GM12878 (cell line): ENCODE results near the gene BCL2L12. TPM values are rescaled to one million over a fixed set of nuclear protein-coding genes. Genes with fewer than 3 reads are reported as not detected.

Experiments used
- ATAC-seq: fragments of 200-7000 bp; cut with Tn5 transposase; 3 replicates; pipeline ENCODE4 v1.9.1; 2020; ENCODE audit warnings: mild to moderate bottlenecking, moderate library complexity
- BruUV-seq: library from RNA; stranded (reverse); fragments of 400-500 nt; replicated peaks from 2 replicates; lab custom pipeline; 2021; lab: Mats Ljungman, UMichigan
- CTCF ChIA-PET: fragments of 300-600 bp; sonication (Branson Sonifier 250); formaldehyde crosslinking; extraction: SDS; loops from one replicate; lab custom pipeline; 2021; ENCODE audit warnings: inconsistent platforms; lab: Yijun Ruan, JAX
- POLR2A ChIA-PET: fragments of 350-600 bp; formaldehyde crosslinking; extraction: SDS; loops from one replicate; lab custom pipeline; 2021; ENCODE audit warnings: inconsistent platforms; lab: Charles Lee
- RAD21 ChIA-PET: fragments of 300-600 bp; sonication (Branson Sonifier 250); formaldehyde crosslinking; loops from one replicate; lab custom pipeline; 2023; ENCODE audit warnings: antibody characterized with exemption; ENCODE audit not compliant: unreplicated experiment; lab: Charles Lee
- SMC1A ChIA-PET: fragments of 300-600 bp; sonication (Branson Sonifier 250); formaldehyde crosslinking; loops from one replicate; lab custom pipeline; 2023; ENCODE audit not compliant: unreplicated experiment, uncharacterized antibody; lab: Charles Lee
- DNase-seq: peaks from one replicate; pipeline ENCODE4 v3.0.0-alpha.2; 2011; ENCODE audit warnings: low read depth, low spot score
- FAIRE-seq: peaks from 3 replicates; lab custom pipeline; 2011; peaks lifted over from hg19 to GRCh38; lab: Jason Lieb, UNC
- H2AFZ ChIP-seq: 2 replicates; pipeline ENCODE4 v1.6.0; 2011; ENCODE audit warnings: low read depth, low read length, control low read depth; ENCODE audit not compliant: control insufficient read depth
- H3K27ac ChIP-seq: 2 replicates; pipeline ENCODE4 v1.5.1; 2011; ENCODE audit warnings: control low read depth; ENCODE audit not compliant: control insufficient read depth, insufficient read depth
- H3K27me3 ChIP-seq, 2 experiments: replicated peaks in 1 of 2; 2 replicates each; pipeline versions ENCODE4 v1.6.0 to v1.6.1; 2011; ENCODE audit warnings: low read length in 1 of 2; ENCODE audit not compliant: control insufficient read depth in 2 of 2, insufficient read depth in 2 of 2
- H3K36me3 ChIP-seq, 2 experiments: 2 replicates each; pipeline ENCODE4 v1.5.1; 2011; ENCODE audit warnings: low read length in 1 of 2; ENCODE audit not compliant: control insufficient read depth in 2 of 2, insufficient read depth in 2 of 2
- H3K4me1 ChIP-seq: 2 replicates; pipeline ENCODE4 v1.6.1; 2011; ENCODE audit warnings: mild to moderate bottlenecking, low read length, moderate library complexity, mixed read lengths; ENCODE audit not compliant: control insufficient read depth, insufficient read depth
- H3K4me2 ChIP-seq: 2 replicates; pipeline ENCODE4 v1.6.0; 2011; ENCODE audit warnings: control low read depth; ENCODE audit not compliant: control insufficient read depth, insufficient read depth
- H3K4me3 ChIP-seq: fragments of 200-600 bp; sonication (generic); 2 replicates; pipeline ENCODE4 v1.5.1; 2016
- H3K79me2 ChIP-seq: 2 replicates; pipeline ENCODE4 v1.6.0; 2011; ENCODE audit warnings: low read length; ENCODE audit not compliant: control insufficient read depth, insufficient read depth
- H3K9ac ChIP-seq: 2 replicates; pipeline ENCODE4 v1.8.0; 2011; ENCODE audit warnings: low read length, control low read depth, mixed read lengths; ENCODE audit not compliant: control insufficient read depth, insufficient read depth
- H3K9me3 ChIP-seq: replicated peaks from 3 replicates; pipeline ENCODE4 v1.5.1; 2011; ENCODE audit warnings: mild to moderate bottlenecking, low read length; ENCODE audit not compliant: control insufficient read depth, insufficient read depth
- H4K20me1 ChIP-seq: 2 replicates; pipeline ENCODE4 v1.6.0; 2011; ENCODE audit not compliant: control insufficient read depth, insufficient read depth
- GABPA ChIP-seq: IDR thresholded peaks from 2 replicates; pipeline ENCODE4 v1.6.1; 2014; ENCODE audit warnings: antibody characterized with exemption, low read depth, mild to moderate bottlenecking, inconsistent platforms
- NFXL1 ChIP-seq: fragments of 450-650 bp; IDR thresholded peaks from 2 replicates; pipeline ENCODE4 v1.6.1; 2017; ENCODE audit warnings: antibody characterized with exemption, mild to moderate bottlenecking, borderline replicate concordance
- NR2C1 ChIP-seq: fragments of 450-650 bp; IDR thresholded peaks from 2 replicates; pipeline ENCODE4 v1.6.1; 2017; ENCODE audit warnings: antibody characterized with exemption, mild to moderate bottlenecking, moderate library complexity
- NR2F1 ChIP-seq: fragments of 450-650 bp; conservative IDR thresholded peaks from 2 replicates; pipeline ENCODE4 v1.6.1; 2017; ENCODE audit warnings: mild to moderate bottlenecking
- SRF ChIP-seq, 2 experiments: IDR thresholded peaks; 2 replicates each; pipeline ENCODE4 v1.6.1; 2011; ENCODE audit warnings: low read depth in 2 of 2, low read length in 2 of 2, mild to moderate bottlenecking in 1 of 2, moderate library complexity in 1 of 2
- TCF7 ChIP-seq: IDR thresholded peaks from 2 replicates; pipeline ENCODE4 v1.6.1; 2014; ENCODE audit warnings: antibody characterized with exemption, borderline replicate concordance
- WGBS: methylation state at CpG from one replicate; pipeline ENCODE4 v1.1.6; 2016; ENCODE audit warnings: low lambda C conversion rate; ENCODE audit not compliant: insufficient replicate concordance, insufficient coverage; ENCODE audit errors: missing lambda C conversion rate; 5-methylcytosine and 5-hydroxymethylcytosine counted together
- in situ Hi-C: fragments of 300-500 bp; cut with MboI; formaldehyde crosslinking; loops from 9 replicates; pipeline ENCODE4 v1.14.3; 2018; ENCODE audit warnings: mixed read lengths
- intact Hi-C: fragments of 100-400 bp; cut with micrococcal nuclease; formaldehyde crosslinking; loops from one replicate; pipeline ENCODE4 v1.14.2; 2022; ENCODE audit not compliant: unreplicated experiment
- polyA plus RNA-seq, 11 experiments: library from polyadenylated mRNA; depleted of rRNA in 4 of 11; unstranded in 6 of 11; stranded (reverse) in 5 of 11; fragments of >200 nt; fragmentation: Nextera tagmentation in 4 of 11; fragmentation: Illumina TruSeq in 1 of 11; extraction: Ambion mirVana in 4 of 11; extraction: Trizol in 1 of 11; gene quantifications; 1 replicate in 1 of 11; 2 replicates in 10 of 11; pipeline versions ENCODE4 v1.2.1 to v1.2.3, GENCODE V29; 2011 to 2016; ENCODE audit warnings: inconsistent platforms in 2 of 11, missing spikeins in 2 of 11, low read depth in 1 of 11
- total RNA-seq, 4 experiments: library from RNA; depleted of rRNA in 3 of 4; stranded (reverse); fragments of >200 nt in 3 of 4; fragmentation: Illumina TruSeq in 1 of 4; extraction: Trizol in 1 of 4; gene quantifications; 2 replicates each; pipeline versions ENCODE4 v1.2.1 to v1.2.3, GENCODE V29; 2013 to 2021
- TF ChIP-seq, protein P1 (sequence below): fragments of 450-650 bp; formaldehyde crosslinking; IDR thresholded peaks from 2 replicates; pipeline ENCODE4 v1.4.0; 2020; ENCODE audit warnings: mild to moderate bottlenecking, moderate library complexity

The BCL2L12 gene
- total and polyA plus RNA-seq, 10 of the 15 experiments (the other 5 are each of a cell fraction or from before 2014, with no cell fraction given) = 1.8 to 143 (median 50.4) TPM

DNA sequence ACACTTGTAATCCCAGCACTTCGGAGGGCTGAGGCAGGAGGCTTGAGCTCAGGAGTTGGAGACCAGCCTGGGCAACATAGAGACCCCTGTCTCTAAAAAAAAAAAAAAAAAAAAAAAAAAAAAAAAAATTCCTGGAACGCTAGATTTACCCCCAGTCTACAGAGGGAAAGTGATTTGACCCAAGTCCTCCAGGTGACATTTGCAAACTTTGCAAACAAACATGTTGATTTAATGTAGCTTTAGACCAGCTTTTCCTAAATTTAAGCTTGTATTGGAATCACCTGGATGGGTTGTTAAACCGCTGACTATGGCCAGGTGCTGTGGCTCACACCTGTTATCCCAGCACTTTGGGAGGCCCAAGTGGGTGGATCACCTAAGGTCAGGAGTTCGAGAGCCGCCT is 33.6 kb downstream of the BCL2L12 start:
- WGBS = 65% methylated on average over 5 of the region's 5 CpGs
- Histone ChIP-seq H2AFZ (no peak overlapping the region), H4K20me1 (no peaks in the 10 kb centered on the region), H3K27ac (no peak overlapping the region), H3K9me3 (no peaks in the 10 kb centered on the region), H3K9ac (no peak overlapping the region), H3K79me2 (no peaks in the 10 kb centered on the region), H3K4me1 (no peaks in the 10 kb centered on the region), H3K4me3 (no peak overlapping the region), H3K36me3 (no peaks in the 10 kb centered on the region), H3K4me2 (no peak overlapping the region), H3K27me3 (no peaks in the 10 kb centered on the region)
- intact Hi-C loops (no loop called here), in situ Hi-C loops (no loop called here)
- ChIA-PET CTCF (interaction anchor here (1.0 kb wide), 1 partner anchor 19 kb away, joined by 4 read pairs; no protein-coding TSS in a partner anchor), SMC1A (interaction anchor here (0.5 kb wide), 1 partner anchor 190 kb away, joined by 3 read pairs; no protein-coding TSS in a partner anchor), POLR2A (no interaction called here), RAD21 (no interaction called here)
- no TSS peak for BruUV-seq
- ATAC-seq = no peak
- DNase-seq = no peak
- TF ChIP-seq NR2C1 (no peak), NR2F1 (no peak), GABPA (no peak), TCF7 (no peak), NFXL1 (no peak), SRF (IDR thresholded peaks at IDR 0.05; ENCODE audit: low read depth in 2 of 2, low read length in 2 of 2) (no peak)
- TF ChIP-seq, protein P1, sequence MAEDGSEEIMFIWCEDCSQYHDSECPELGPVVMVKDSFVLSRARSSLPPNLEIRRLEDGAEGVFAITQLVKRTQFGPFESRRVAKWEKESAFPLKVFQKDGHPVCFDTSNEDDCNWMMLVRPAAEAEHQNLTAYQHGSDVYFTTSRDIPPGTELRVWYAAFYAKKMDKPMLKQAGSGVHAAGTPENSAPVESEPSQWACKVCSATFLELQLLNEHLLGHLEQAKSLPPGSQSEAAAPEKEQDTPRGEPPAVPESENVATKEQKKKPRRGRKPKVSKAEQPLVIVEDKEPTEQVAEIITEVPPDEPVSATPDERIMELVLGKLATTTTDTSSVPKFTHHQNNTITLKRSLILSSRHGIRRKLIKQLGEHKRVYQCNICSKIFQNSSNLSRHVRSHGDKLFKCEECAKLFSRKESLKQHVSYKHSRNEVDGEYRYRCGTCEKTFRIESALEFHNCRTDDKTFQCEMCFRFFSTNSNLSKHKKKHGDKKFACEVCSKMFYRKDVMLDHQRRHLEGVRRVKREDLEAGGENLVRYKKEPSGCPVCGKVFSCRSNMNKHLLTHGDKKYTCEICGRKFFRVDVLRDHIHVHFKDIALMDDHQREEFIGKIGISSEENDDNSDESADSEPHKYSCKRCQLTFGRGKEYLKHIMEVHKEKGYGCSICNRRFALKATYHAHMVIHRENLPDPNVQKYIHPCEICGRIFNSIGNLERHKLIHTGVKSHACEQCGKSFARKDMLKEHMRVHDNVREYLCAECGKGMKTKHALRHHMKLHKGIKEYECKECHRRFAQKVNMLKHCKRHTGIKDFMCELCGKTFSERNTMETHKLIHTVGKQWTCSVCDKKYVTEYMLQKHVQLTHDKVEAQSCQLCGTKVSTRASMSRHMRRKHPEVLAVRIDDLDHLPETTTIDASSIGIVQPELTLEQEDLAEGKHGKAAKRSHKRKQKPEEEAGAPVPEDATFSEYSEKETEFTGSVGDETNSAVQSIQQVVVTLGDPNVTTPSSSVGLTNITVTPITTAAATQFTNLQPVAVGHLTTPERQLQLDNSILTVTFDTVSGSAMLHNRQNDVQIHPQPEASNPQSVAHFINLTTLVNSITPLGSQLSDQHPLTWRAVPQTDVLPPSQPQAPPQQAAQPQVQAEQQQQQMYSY = no peak
- FAIRE-seq = no peak
